ENCODE data around the gene PPEF1.
A peak's percentile ranks its signal among the peaks of the same experiment; 100 is the strongest.

PPEF1 gene, protein sequence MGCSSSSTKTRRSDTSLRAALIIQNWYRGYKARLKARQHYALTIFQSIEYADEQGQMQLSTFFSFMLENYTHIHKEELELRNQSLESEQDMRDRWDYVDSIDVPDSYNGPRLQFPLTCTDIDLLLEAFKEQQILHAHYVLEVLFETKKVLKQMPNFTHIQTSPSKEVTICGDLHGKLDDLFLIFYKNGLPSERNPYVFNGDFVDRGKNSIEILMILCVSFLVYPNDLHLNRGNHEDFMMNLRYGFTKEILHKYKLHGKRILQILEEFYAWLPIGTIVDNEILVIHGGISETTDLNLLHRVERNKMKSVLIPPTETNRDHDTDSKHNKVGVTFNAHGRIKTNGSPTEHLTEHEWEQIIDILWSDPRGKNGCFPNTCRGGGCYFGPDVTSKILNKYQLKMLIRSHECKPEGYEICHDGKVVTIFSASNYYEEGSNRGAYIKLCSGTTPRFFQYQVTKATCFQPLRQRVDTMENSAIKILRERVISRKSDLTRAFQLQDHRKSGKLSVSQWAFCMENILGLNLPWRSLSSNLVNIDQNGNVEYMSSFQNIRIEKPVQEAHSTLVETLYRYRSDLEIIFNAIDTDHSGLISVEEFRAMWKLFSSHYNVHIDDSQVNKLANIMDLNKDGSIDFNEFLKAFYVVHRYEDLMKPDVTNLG

DNA sequence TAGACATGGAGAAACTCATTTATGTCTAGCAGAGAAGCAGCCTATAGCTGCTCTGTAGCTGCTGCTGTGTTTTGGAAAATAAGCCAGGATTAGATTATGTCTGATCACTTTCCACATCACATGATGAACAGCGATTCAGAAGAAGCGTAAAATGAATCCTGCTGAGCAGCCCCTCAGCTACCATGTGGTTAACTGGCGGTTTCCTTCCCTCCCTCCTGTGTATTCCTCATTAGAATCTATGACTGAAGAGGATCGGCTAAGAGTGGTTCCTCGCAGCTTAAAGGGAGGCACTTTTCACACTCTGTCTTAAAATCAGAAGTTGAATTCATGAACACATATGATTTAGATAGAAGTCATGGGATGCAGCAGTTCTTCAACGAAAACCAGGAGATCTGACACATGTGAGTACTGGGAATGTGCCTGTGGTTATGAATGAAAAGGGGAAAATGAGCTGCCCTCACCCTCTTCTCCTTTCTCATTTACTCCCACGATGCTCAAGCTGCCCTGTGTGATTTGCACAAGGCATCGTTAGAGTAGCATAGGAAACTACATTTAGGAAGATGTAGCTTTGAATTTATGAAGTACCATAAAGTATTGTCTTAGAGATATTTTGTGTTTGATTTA, at the start of gene PPEF1:
PPEF1 (plus strand) TSS at position 220 of the 624 bp plus-strand sequence; CDS start at position 356, 136 bp downstream.
- no peak for DNase-seq (ENCODE audit: low spot score)

DNA sequence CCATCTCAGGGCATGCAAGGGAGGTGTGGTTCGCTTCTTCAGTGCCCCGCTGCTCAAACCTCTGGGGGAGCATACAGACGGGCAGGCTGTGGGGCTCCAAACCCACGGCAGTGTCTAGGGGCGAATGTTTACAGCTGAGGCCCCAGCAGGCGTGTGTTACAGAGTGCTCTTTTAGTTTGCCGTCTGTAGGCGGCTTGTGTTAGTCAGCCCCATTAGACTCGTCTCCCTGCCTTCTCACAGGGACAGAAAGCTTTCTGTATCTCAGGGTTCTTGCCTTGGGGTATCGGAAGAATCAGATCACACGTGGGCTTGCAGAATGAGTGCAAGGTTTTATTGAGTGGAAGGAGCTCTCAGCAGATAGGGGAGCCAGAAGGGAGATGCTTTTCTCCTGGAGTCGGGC, 46.2 kb upstream of the PPEF1 start:
- DNase-seq (ENCODE audit: low spot score): no peak

DNA sequence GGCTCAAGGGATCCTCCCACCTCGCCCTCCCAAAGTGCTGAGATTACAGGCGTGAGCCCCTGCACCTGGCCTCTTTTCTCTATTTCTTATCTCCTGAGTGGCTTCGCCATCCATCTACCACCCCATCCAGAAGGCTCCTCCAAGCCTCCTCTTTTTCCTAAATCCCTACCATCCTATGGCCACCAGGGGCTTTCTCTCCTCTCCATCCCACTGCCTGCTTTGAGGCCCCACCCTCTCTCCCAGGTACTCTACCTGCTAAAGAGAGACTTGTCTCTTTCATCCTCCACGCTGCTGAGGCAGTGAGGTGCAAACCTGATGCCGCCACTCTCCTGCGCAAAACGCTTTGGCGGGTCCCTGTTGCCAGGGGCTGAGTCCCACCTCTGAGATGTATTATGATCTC, 42.5 kb upstream of the PPEF1 start:
- no peak for DNase-seq (ENCODE audit: low spot score)

DNA sequence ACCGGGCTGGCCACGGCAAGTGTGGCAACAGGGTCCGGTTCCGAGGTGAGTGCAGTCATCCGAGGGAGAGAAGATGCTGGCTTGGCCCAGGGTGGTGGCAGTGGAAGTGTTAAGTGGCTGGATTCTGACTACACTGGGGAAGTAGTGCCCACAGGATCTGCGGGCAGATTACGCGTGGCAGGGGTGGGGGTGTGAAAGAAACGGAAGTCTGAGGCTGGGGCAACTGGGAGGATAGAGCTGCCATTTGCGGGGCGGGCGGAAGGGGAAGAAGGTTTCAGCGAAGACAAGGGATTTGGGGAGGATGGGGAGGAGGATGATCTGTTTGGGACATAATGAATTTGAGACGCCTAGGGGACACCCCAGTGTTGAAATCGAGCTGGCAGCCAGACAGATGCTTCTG, 40.8 kb upstream of the PPEF1 start:
- no peak for DNase-seq (ENCODE audit: low spot score)

DNA sequence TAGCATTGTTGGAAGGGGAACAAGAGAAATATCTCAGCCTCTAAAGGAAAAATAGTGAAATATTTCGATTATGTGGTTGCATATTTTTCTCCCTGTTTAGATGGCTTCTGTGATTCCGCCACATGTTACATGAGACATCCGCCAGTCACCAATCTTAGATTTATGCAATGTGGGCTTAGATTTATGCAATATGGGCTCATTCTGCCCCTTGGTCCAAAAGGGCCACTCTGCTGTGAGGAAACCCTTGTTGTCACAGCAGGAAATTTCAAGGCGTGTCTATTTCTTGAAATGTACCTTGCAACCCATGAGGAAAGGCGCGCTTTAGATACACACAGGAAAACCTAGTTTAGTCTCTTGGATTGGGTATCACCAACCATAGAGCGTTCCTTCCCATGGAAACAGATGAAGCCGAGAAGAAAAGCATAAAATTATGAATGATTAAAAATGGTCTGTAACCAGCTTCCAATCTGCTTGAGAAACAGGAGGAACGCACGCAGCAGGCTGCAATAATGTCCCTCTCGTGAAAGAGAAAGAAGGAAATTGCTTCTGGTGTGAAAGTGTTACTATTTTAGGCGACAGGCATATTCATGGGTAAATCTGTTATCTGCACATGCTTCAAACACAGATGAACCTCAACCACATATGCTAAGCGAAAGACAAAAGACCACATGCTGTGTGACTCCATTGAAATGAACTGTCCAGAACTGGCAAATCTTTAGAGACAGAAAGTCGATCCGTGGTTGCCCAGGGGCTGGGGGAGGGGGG, 39.2 kb upstream of the PPEF1 start:
- DNase-seq (ENCODE audit: low spot score): no peak

DNA sequence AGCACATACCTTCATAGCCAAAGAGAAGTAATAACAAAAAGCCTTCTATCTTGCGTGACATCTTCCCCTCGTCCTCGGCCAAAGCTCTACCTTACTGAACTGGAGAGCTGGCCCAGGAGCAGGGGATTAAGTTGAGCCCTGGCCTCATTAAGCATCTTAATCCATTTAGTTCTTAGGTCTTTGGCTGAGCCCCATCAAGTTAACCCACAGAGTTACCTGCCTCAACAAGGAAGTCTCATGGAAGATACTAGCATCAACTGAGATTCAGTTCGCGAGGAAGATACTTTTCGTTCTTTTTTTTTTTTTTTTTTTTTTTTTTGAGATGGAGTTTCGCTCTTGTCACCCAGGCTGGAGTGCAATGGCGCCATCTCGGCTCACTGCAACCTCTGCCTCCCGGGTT, 35.4 kb upstream of the PPEF1 start, which contains the start of gene RS1:
RS1 (minus strand) TSS at position 101 of the 400 bp plus-strand sequence; CDS start at position 61, 40 bp downstream.
- DNase-seq (ENCODE audit: low spot score): no peak

DNA sequence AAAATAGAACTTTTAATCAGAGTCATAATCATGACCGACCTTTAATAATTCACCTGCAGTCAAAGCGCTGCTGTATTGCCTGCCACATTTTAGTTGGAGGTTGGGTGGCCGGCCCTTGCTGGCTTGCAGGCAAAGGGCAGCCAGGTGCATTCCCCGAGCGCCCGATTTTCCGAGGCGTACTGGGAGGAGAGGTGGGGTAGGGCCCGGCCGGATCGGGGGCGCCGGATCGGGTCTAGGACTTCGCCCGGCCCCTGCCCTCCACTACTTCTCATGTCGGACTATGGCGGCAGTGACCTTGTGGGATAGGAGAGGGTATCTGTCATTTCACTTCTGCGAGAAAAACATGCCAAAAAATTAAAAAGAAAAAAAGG, 33.0 kb upstream of the PPEF1 start:
- no peak for DNase-seq (ENCODE audit: low spot score)

DNA sequence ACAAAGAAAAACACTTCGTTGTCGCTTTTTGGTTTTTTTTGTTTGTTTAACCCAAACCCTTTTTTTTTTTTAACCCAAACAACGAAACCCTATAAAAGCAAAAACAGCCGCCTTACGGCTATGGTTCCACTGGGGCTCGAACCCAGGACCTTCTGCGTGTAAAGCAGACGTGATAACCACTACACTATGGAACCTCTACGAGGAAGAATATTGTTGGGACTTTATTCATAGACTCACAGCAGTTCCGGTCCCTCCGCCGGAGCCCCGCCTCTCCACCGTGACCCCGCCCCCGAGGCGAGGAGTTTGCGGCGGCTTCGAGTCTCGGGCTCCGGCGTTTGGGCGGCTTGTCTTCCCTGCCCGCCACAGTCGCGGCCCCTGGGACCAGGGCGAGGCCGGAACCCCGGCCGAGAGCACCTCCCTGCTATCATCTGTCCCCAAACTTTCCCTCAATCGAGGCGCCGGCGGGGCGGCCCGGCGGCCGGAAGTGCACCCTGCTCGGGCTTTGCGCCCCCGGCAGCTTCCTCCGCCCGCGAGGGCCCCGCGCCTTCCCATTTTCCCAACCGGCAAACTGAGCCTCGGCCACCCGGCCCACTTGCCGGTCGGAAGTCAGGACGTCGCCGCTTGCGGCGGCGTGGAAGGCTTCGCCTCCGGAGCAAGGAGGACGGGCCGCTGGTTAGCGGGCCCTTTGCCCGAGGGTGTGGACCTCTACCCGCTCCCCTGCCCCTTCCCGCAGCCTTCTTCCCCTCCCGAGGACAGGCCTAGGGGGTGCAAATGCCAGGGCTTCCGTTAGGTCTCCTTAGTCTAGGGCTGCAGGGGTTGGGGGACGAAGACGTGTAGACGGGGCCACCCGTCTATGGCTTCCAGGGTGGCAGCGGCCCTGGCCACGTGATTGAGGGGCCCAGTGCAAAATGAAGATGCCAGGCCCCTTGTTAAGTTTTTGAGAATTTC, 32.4 kb upstream of the PPEF1 start:
- peak; percentile 77 for DNase-seq (ENCODE audit: low spot score)

DNA sequence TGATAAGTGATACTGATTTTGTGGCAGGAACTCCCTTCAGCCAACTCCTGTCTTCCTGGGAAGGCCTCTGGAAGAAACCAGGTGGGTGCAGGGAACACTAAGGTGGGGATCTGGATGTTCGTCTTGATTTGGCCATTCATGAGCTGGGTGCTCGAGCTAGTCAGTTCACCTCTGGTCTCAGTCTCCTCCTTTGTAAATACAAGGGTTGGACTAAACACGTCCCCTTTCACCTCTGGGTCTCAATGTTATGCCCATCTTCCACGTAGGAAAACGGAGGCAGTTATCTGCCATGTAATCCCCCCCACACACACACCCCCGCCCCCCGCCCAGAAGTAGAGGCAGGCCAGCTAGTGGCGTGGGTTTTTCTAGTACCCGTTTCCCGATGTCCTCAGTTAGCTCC, 31.4 kb upstream of the PPEF1 start:
- no peak for DNase-seq (ENCODE audit: low spot score)

DNA sequence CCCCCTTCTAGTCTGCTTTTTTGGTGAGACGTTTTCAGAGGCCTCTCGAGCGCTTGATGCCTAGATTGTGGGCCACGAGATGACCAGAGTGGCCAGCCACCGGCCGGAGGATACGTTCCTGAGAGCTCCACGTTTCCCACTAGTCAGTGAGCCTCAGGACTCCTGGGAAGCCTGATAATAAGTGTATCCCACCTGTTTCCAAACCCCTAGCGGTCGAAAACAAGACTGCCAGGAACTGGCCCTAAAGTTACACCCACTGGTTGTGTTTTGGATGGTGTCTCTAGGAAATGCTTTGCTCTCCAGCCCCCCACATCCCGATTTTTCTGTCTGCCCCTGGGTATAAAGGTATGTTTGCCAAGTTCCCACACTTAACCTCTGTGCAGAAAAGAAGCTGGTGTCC, 31.0 kb upstream of the PPEF1 start:
- no peak for DNase-seq (ENCODE audit: low spot score)

DNA sequence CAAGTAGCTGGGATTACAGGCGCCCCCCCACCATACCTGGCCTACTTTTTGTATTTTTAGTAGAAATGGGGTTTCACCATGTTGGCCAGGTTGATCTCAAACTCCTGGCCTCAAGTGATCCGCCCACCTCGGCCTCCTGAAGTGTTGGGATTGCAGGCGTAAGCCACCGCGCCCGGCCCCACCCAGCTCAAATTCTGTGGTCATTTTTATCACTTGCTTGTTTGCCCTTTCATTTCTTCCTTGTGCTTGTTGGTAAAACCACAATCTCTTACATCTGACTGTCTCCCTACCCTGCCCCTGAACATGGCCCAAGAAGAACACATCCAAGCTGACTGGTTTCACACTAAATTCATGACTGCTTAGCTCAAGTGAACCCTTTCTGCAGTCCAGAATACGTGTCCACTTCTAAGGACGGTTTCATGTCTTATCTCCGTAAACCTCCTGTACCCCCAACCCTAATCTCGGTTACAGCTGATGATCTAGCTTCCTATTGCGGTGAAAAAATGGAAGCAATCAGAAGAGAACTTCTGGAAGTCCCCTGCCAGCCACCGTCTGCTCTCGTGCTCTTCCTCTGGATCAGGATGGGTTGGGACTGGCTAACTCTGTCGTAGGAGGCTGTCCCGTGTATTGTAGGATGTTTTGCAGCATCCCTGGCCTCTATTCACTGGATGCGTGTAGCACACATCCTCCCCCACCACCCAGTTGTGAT, 30.1 kb upstream of the PPEF1 start:
- no peak for DNase-seq (ENCODE audit: low spot score)

DNA sequence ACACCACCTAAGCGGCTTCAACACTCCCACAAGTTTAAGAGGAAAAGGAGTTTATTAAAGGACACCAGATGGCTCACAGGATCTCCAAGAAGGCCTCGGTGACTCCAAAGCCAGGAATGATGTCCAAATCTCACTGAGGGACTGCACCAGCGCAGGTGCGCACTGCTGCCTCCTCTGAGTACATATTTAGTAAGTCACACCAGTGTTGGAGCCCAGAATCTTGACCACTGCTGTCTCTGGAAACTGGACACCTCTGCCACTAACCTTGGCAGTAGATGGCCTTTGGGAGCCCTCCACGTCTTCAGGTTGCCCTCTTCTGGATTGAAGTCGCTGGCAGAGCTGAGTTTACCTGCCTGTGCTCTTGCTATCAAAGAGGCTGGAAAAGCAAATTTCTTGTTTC, 25.4 kb upstream of the PPEF1 start:
- no peak for DNase-seq (ENCODE audit: low spot score)

DNA sequence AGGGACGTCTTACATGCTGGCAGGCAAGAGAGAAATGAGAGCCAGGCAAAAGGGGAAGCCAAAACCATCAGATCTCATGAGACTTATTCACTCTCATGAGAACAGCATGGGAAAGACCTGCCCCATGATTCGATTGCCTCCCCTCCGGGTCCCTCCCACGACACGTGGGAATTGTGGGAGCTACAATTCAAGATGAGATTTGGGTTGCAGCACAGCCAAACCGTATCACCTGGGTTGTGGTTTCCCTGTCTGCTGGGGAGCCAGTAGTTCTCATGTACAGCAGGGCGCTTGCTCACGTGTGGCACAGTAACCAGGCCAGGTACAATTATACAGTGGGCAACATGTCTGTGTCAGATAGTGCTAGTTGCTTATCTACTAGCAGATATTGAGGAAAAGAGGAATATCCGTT, 24.5 kb upstream of the PPEF1 start:
- no peak for DNase-seq (ENCODE audit: low spot score)

DNA sequence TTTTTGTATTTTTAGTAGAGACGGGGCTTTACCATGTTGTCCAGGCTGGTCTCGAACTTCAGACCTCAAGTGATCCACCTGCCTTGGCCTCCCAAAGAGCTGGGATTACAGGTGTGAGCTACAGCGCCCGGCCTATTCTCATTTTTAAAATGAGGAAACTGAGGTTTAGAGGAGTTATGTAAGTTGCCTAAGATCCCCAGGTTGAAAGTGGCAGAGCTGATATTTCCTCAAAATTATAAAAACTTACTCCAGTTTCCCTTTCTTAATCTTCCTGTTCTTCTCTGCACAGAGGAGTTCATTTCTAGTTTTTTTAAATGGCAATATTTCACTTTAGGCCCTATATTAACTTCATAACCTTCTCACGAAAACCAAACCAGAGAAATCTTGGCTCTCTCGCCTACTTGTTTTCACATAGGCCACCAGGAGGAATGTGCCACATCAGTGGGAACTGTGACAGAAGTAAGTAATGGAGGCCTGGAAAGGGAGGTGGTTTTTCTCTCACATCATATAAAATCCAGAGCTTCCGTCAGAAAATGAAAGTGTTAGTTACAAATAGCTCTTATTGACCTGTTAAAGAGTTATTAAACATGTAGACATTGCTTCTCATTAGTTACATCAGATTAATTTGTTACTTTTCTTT, 19.5 kb upstream of the PPEF1 start:
- no peak for DNase-seq (ENCODE audit: low spot score)

DNA sequence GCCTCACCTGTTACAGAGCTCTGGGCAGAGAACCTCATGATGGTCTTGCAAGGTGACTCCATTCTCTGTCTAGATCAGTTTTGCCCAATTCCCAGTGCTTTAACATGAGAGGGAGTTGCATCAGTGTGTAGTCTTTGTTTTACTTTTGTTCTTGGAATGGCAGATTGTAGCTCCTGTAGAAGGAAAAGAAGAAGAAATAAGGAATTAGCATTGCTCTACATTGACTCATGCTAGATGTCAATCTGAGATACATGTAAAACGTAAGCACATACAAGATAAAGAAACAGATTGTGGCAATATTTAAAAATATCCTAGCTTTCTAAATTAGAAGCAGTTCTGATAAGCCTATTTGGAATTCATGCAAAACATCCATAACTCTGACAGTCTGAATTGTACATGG, 16.0 kb upstream of the PPEF1 start:
- no peak for DNase-seq (ENCODE audit: low spot score)

DNA sequence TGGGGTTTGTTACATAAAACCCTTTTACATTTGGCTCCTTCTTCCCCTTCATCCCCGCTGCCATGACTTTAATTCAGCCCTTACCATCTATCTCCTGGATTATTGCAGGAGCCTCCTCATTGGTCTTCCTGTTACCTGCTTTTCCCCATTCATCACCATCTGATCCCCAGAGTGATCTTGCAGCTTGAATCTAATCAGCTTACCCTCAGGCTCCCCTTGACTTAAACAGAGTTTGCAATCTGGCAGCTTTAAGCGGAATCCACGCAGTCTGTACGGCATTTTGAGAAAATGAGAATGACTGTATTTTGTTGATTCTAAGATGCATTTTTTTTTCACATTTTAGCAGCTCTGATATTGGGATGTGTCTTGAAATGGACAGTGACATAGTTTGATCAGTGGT, 14.9 kb upstream of the PPEF1 start:
- no peak for DNase-seq (ENCODE audit: low spot score)

DNA sequence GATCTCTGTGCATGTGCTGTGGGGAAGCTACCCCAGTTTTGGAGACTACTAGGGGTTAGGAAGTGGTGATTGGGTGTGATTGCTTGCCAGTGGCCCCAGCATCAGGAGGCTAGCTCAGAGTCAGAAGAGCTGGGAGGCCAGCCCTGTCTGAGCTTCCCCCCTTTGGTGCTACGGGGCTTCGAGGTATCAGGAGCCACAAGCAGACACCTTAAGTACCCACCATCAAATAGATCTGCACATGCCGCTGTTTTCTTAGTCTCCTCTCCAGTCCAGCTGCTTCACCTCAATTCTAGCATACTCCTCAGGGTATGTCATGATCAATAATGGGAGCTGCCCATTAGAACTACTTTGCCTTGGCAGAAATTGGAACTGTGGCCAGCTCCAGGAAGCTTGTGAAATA, 10.8 kb upstream of the PPEF1 start:
- no peak for DNase-seq (ENCODE audit: low spot score)

DNA sequence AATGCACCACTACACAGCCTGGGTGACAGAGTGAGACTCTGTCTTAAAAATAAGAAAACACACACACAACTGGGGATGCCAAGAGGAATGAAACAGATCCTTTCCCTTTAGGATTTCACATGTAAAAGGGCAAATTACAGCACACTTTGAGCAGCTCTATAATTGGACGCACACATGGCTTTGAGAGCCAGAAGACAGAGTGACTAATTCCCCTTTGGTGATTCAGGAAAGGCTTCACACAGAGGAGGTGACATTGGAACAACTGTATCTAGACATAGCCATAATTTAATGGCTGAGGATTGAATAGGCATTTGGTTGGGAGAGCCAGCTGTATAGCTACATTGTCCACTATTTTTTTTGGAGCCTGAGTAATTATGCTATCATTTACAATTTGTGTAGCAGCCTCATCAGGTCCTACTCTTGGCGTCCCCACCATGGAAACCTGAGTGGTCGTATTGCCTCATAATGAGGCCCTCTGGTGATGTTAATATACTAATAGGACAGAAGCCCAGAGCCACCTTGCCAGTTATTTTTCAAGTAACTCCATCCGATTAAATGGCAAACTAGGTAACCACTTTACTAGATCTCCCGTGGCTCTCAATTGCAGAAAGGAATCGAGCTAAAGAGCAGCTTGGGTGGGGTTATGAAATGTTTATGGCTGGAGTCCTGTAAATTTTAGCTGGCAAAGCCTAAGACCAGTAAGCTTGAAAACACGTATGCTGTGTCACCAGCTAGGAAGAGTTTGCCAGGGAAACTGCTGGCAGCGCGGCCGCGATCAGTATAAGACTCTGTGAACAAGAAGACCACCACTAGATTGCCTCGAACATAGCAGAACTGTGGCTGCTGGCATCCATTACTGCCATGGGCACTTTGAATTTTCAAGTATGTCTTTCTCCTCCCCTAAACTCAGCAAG, 8.5 kb upstream of the PPEF1 start:
- DNase-seq (ENCODE audit: low spot score): no peak

All from CD4-positive, alpha-beta T cell treated with Interleukin-6 at 100 ng/mL for 8 hours (primary cell).